ENCODE measurements around the gene ANKLE2.

ANKLE2 gene

DNA sequence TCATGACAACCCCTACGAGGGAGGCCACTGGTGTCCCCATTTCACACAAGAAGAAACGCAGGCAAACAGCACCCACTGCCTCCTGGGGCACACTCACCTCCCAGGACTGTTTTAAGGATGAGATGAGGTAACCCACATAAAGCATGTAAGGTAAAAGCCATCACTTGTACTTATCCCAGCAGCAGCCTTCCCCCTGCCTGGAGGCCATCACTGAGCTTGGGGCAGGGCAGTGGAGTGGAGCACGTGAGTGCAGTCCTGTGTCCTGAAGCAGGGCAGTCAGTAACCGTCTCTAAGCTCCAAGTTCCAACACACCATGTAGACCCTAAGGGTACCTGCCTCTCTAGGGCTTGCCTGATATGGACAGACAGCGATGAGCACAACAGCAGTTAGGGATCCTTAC is 76.2 kb downstream of the ANKLE2 start:
- DNase-seq = no peak

DNA sequence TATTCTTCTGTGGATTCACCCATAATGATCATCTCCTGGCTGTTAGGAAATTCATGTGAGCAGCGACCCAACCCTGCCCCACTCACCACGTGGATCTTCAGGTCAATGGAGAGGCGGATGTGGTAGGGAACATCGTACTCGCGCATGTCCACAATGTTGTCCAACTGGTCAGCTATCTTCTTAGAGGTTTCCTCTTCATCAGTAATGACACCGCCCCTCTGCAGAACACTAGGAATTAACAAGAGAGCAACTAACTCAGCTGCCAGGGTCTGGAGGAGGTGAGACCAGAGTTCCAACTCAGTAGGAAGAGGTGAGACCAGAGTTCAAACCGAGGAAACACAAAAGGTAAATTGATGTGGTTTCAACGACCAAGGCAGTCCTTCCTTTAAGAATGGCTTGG is 84.1 kb downstream of the ANKLE2 start:
- no peak for DNase-seq

DNA sequence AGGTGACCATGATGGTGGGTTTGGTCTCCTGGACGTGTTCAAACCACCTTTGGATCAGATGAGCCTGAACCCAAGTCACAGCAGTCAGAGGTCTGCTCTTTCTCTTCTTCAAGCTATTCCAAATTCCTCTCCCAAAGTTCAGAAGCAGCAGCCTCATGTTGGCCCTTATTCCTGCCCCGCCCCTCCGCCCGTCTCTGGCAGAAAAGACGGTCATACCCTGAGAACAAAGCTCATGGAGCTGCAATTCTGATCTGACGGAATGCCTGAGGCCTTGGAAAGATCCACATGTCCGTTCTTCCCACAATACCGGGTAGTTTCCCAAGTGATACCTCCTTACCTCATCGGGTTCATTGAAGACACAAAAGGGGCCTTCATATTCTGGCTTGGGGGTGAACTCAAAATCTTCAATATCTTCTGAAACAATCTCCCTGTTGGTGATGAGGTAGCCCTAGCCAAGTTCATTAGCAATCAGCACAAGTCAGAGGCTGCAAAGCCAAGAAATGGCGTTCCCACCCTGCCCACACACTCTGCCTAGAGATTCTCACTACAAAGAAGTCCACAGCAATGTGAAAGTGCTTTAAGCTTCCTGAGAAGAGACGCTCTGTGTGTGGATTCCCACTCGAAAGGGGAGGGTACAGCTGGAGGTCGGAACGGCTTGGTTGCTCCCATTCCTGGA is 85.7 kb downstream of the ANKLE2 start:
- DNase-seq = no peak

Measured in CD4-positive, alpha-beta T cell treated with Interleukin-15 for 1 hour (primary cell).